Stomach smooth muscle (tissue), 2 donors: ENCODE results near the gene CST6.
"Not testable (repeated sequence)": the region's sequence is repeated elsewhere in the genome, so short reads cannot be mapped to it uniquely, and the experiment has no call there.

Source experiments
- H3K27ac ChIP-seq: one replicate; pipeline ENCODE4 v1.7.0; 2013; ENCODE audit warnings: mild to moderate bottlenecking, low read length, inconsistent platforms
- H3K27me3 ChIP-seq, 2 donors: one replicate each; pipeline ENCODE4 v1.7.0; 2013; ENCODE audit warnings: low read length in 2 of 2; ENCODE audit not compliant: insufficient read depth in 2 of 2, control insufficient read depth in 1 of 2
- H3K36me3 ChIP-seq, 2 donors: one replicate each; pipeline ENCODE4 v1.7.0; 2013; ENCODE audit warnings: low read length in 2 of 2; ENCODE audit not compliant: control insufficient read depth in 2 of 2, insufficient read depth in 2 of 2
- H3K4me1 ChIP-seq: one replicate; pipeline ENCODE4 v1.7.0; 2013; ENCODE audit warnings: low read length; ENCODE audit not compliant: control insufficient read depth, insufficient read depth
- H3K4me3 ChIP-seq, 2 donors: one replicate each; pipeline ENCODE4 v1.7.0; 2013; ENCODE audit warnings: low read length in 2 of 2
- H3K9ac ChIP-seq, 2 donors: one replicate each; pipeline ENCODE4 v1.7.0; 2013; ENCODE audit warnings: low read length in 2 of 2, mild to moderate bottlenecking in 1 of 2
- H3K9me3 ChIP-seq, 2 donors: one replicate each; pipeline ENCODE4 v1.7.0; 2013; ENCODE audit warnings: low read length in 2 of 2; ENCODE audit not compliant: control insufficient read depth in 2 of 2
- donor health status: healthy.
- donor health status: Pancreatic carcinoma.

The CST6 gene

GRCh38 chr11:66016793-66017177, 5.0 kb downstream of the CST6 start:
- Histone ChIP-seq H3K9ac (no peak overlapping the region), H3K27me3 (peaks cover 17 to 23% of the 10 kb centered on the region in 2 donors), H3K4me3 (no peak overlapping the region), H3K27ac (no peak overlapping the region), H3K4me1 (peaks cover 6% of the 10 kb centered on the region), H3K9me3 (no peaks in the 10 kb centered on the region), H3K36me3 (no peaks in the 10 kb centered on the region)

- Histone ChIP-seq H3K9me3 (no peaks in the 10 kb centered on the region), H3K4me3 (no peak overlapping the region), H3K27ac (no peak overlapping the region), H3K27me3 (peaks cover 14 to 18% of the 10 kb centered on the region in 2 donors), H3K9ac (no peak overlapping the region), H3K4me1 (peaks cover 2% of the 10 kb centered on the region), H3K36me3 (no peaks in the 10 kb centered on the region)
Observed at GRCh38 chr11:66017321-66017720, 5.5 kb downstream of the CST6 start.

- Histone ChIP-seq H3K4me1 (peaks cover 6% of the 10 kb centered on the region), H3K27me3 (peaks cover 2 to 3% of the 10 kb centered on the region in 2 donors), H3K27ac (no peak overlapping the region), H3K9me3 (no peaks in the 10 kb centered on the region), H3K4me3 (no peak overlapping the region), H3K36me3 (no peaks in the 10 kb centered on the region), H3K9ac (no peak overlapping the region)
Observed at GRCh38 chr11:66020212-66020611, 8.4 kb downstream of the CST6 start.

GRCh38 chr11:66020618-66021357, 9.0 kb downstream of the CST6 start:
- Histone ChIP-seq H3K36me3 (no peaks in the 10 kb centered on the region), H3K9me3 (no peaks in the 10 kb centered on the region), H3K9ac (no peak overlapping the region), H3K27ac (no peak overlapping the region), H3K4me3 (no peak overlapping the region), H3K27me3 (peaks cover 2 to 3% of the 10 kb centered on the region in 2 donors), H3K4me1 (peaks cover 6% of the 10 kb centered on the region)

- no peak overlapping the region for H3K27ac ChIP-seq
- peaks cover 2 to 3% of the 10 kb centered on the region in 2 donors for H3K27me3 ChIP-seq
- H3K9me3 ChIP-seq = no peaks in the 10 kb centered on the region
- H3K4me3 ChIP-seq = peak overlapping the region; percentile 36 to 55
- H3K36me3 ChIP-seq = no peaks in the 10 kb centered on the region
- peaks cover 6% of the 10 kb centered on the region for H3K4me1 ChIP-seq
- H3K9ac ChIP-seq = peak overlapping the region; percentile 44 to 68
Observed at GRCh38 chr11:66022401-66023185, 10.8 kb downstream of the CST6 start.

GRCh38 chr11:66023186-66023440, 11.3 kb downstream of the CST6 start:
- not testable (repeated sequence) for H3K9me3 ChIP-seq, H3K4me1 ChIP-seq, H3K36me3 ChIP-seq, H3K27me3 ChIP-seq, H3K9ac ChIP-seq, H3K27ac ChIP-seq, H3K4me3 ChIP-seq

GRCh38 chr11:66026017-66026529, 14.3 kb downstream of the CST6 start, which contains the start of gene CATSPER1:
CATSPER1 (minus strand) TSS chr11:66026479; CDS start chr11:66026379, 100 bp downstream.
- H3K27me3 ChIP-seq = peaks cover 2 to 3% of the 10 kb centered on the region in 2 donors
- peaks cover 6% of the 10 kb centered on the region for H3K4me1 ChIP-seq
- H3K9ac ChIP-seq = no peak within 1 kb of the TSS
- no peaks in the 10 kb centered on the region for H3K9me3 ChIP-seq
- no peak within 1 kb of the TSS for H3K4me3 ChIP-seq
- H3K36me3 ChIP-seq = no peaks in the 10 kb centered on the region
- no peak within 1 kb of the TSS for H3K27ac ChIP-seq

GRCh38 chr11:66032957-66033735, 21.3 kb downstream of the CST6 start:
- no peak overlapping the region for H3K27ac ChIP-seq
- no peak overlapping the region for H3K4me3 ChIP-seq

GRCh38 chr11:66035653-66036333, 24.0 kb downstream of the CST6 start:
- Histone ChIP-seq H3K4me3 (no peak overlapping the region), H3K27me3 (no peaks in the 10 kb centered on the region), H3K4me1 (no peaks in the 10 kb centered on the region), H3K9me3 (no peaks in the 10 kb centered on the region), H3K27ac (no peak overlapping the region), H3K9ac (no peak overlapping the region), H3K36me3 (no peaks in the 10 kb centered on the region)

More at GRCh38 chr11:66032957-66033735, 21.3 kb downstream of the CST6 start:
- no peaks in the 10 kb centered on the region for H3K27me3 ChIP-seq
- H3K9me3 ChIP-seq = no peaks in the 10 kb centered on the region
- H3K4me1 ChIP-seq = no peaks in the 10 kb centered on the region
- no peak overlapping the region for H3K9ac ChIP-seq
- H3K36me3 ChIP-seq = no peaks in the 10 kb centered on the region

- H3K27ac ChIP-seq = no peak overlapping the region
- H3K9ac ChIP-seq = no peak overlapping the region
- no peaks in the 10 kb centered on the region for H3K9me3 ChIP-seq
- no peaks in the 10 kb centered on the region for H3K27me3 ChIP-seq
- H3K4me1 ChIP-seq = no peaks in the 10 kb centered on the region
- H3K4me3 ChIP-seq = no peak overlapping the region
- H3K36me3 ChIP-seq = no peaks in the 10 kb centered on the region
Observed at GRCh38 chr11:66036334-66036710, 24.5 kb downstream of the CST6 start.
